HEK293T (cell line): ENCODE data around the gene ABR.

Experiments used
- CTCF ChIA-PET: fragments of 350-600 bp; formaldehyde crosslinking; extraction: SDS; loops from one replicate; lab custom pipeline; 2021; ENCODE audit warnings: antibody characterized with exemption, inconsistent platforms; lab: Yijun Ruan, JAX
- POLR2A ChIA-PET: fragments of 350-600 bp; formaldehyde crosslinking; extraction: SDS; loops from one replicate; lab custom pipeline; 2020; ENCODE audit warnings: antibody characterized with exemption, inconsistent platforms; lab: Yijun Ruan, JAX
- DNase-seq: peaks from one replicate; pipeline ENCODE4 v3.0.0; 2012; ENCODE audit warnings: mixed read lengths; ENCODE audit errors: extremely low spot score
- ARNT ChIP-seq: fragments of 450-650 bp; IDR thresholded peaks from 2 replicates; pipeline ENCODE4 v1.6.1; 2017; ENCODE audit warnings: mild to moderate bottlenecking
- BHLHE40 ChIP-seq: fragments of 450-650 bp; IDR thresholded peaks from 2 replicates; pipeline ENCODE4 v1.6.1; 2016; ENCODE audit warnings: mild to moderate bottlenecking, moderate library complexity, borderline replicate concordance
- CTBP1 ChIP-seq: fragments of 450-650 bp; IDR thresholded peaks from 2 replicates; pipeline ENCODE4 v1.6.1; 2016; ENCODE audit warnings: borderline replicate concordance
- ELF4 ChIP-seq: fragments of 450-650 bp; IDR thresholded peaks from 2 replicates; pipeline ENCODE4 v1.6.1; 2017; ENCODE audit warnings: antibody characterized with exemption
- FOXA1 ChIP-seq: fragments of 450-650 bp; IDR thresholded peaks from 2 replicates; pipeline ENCODE4 v1.6.1; 2016; ENCODE audit warnings: mild to moderate bottlenecking
- FOXK2 ChIP-seq: fragments of 450-650 bp; IDR thresholded peaks from 2 replicates; pipeline ENCODE4 v1.6.1; 2016; ENCODE audit warnings: mild to moderate bottlenecking
- FOXM1 ChIP-seq: fragments of 450-650 bp; IDR thresholded peaks from 2 replicates; pipeline ENCODE4 v1.6.1; 2017; ENCODE audit warnings: mild to moderate bottlenecking, borderline replicate concordance
- HDGF ChIP-seq: fragments of 450-650 bp; IDR thresholded peaks from 2 replicates; pipeline ENCODE4 v1.6.1; 2017; ENCODE audit warnings: antibody characterized with exemption, borderline replicate concordance
- L3MBTL2 ChIP-seq: fragments of 450-650 bp; conservative IDR thresholded peaks from 2 replicates; pipeline ENCODE4 v1.6.1; 2016; ENCODE audit warnings: mild to moderate bottlenecking
- LEF1 ChIP-seq: fragments of 450-650 bp; IDR thresholded peaks from 2 replicates; pipeline ENCODE4 v1.6.1; 2017; ENCODE audit warnings: mild to moderate bottlenecking, borderline replicate concordance
- NFRKB ChIP-seq: fragments of 450-650 bp; IDR thresholded peaks from 2 replicates; pipeline ENCODE4 v1.6.1; 2016; ENCODE audit warnings: mild to moderate bottlenecking, moderate library complexity
- SP1 ChIP-seq: fragments of 450-650 bp; IDR thresholded peaks from 2 replicates; pipeline ENCODE4 v1.6.1; 2017
- SUZ12 ChIP-seq: fragments of 450-650 bp; IDR thresholded peaks from 2 replicates; pipeline ENCODE4 v1.6.1; 2016; ENCODE audit warnings: mild to moderate bottlenecking
- TARDBP ChIP-seq: fragments of 450-650 bp; IDR thresholded peaks from 2 replicates; pipeline ENCODE4 v1.6.1; 2016
- ZNF384 ChIP-seq: fragments of 450-650 bp; IDR thresholded peaks from 2 replicates; pipeline ENCODE4 v1.6.1; 2016
- TF ChIP-seq, protein P1 (sequence below): fragments of 450-650 bp; IDR thresholded peaks from 2 replicates; pipeline ENCODE4 v1.6.1; 2016

ABR gene

DNA sequence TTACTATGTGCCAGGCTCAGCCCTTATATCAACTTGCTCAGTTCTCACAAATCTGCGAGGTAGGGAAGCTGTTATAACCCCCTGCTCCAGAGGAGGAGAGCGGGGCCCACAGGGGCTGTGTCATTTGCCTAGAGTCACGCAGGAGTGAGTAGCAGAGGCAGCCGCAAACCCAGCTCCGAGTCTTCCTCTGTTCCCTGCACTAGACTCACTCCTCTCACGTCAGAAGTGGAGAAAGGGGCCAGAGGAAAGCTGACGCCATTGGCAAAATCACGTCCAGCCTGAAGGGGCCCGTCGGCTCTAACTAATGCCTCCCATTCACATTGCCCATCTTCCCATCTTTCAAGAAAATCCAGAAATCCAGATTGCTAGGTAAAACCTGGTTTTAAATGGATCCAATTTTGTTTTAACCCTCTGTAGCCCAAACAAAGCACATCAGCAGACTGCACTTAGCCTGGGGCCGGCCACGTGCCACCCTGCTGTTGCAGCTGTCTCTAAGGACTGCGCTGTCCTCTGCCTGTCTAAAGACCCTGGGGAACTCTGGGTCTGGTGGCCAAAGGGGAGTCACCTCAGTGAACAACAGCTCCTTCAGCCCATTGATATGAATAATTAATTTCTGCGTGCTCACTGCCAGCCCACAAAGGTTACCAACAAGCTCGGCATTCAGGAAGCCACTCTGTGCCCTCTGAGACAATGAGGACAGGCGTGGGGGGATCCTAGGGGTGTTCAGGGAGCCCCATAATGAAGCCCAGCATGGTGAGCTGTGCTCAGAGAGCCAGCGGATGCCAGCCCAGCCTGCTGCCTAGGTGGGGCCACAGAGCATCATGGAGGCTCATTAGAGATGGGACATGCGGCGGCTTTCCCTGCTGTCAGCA, 36.7 kb upstream of the ABR start:
- POLR2A ChIA-PET, result interaction anchor here (0.6 to 1.1 kb wide), 2 partner anchors 11 to 13 kb away, joined by 3 read pairs; no protein-coding TSS in a partner anchor
- CTCF ChIA-PET, result no interaction called here
- TF ChIP-seq LEF1 (no peak), BHLHE40 (no peak), SUZ12 (no peak), ARNT (no peak), NFRKB (no peak), FOXA1 (no peak), L3MBTL2 (no peak), FOXK2 (no peak), CTBP1 (no peak), TARDBP (no peak), ELF4 (no peak), FOXM1 (no peak), HDGF (no peak), SP1 (no peak)
- no peak for DNase-seq

DNA sequence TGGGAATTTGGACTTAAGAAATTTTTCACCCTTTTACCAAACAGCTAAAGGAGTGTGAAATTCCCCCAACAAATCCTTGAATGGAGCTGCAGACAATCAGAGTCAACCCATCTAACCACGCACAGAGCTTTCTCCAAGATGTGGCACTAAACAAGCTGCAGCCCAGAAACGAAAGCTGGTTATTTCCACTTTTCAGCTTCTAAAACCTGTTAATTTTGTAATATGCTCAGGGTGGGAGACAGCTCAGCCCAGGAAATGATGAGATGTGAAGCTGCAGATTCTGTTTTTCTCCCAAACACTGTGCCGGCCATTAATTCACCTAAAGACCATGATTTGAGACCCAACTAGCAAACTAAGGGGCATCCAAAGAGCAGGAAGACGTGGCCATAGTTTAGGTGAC, 33.2 kb upstream of the ABR start:
- POLR2A ChIA-PET, result no interaction called here
- CTCF ChIA-PET, result no interaction called here

DNA sequence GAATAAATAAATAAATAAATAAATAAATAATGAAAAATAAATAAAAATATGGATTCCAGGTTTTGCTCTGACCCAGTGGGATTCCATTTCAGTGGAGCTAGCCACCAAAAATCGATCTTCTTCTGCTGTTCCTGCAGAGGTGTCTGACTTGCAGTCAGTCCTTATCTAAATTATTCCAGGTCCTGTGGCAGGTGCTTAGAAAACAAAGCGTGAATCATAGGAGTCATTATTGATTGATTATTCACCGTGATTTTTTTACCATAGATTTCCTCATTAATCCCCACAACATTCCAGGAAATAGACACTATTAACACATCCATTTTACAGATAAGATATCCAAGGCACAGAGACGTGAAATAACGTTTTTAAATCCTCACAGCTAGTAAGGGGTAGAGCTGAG, 31.5 kb upstream of the ABR start:
- TF ChIP-seq FOXA1, result no peak
- TF ChIP-seq ARNT, result no peak
- TF ChIP-seq SP1, result no peak
- no peak for TF ChIP-seq BHLHE40
- TF ChIP-seq ELF4, result no peak
- no peak for TF ChIP-seq TARDBP
- no peak for TF ChIP-seq LEF1
- no peak for TF ChIP-seq FOXM1
- TF ChIP-seq SUZ12, result no peak
- TF ChIP-seq FOXK2, result no peak
- no peak for TF ChIP-seq NFRKB
- no peak for TF ChIP-seq L3MBTL2
- TF ChIP-seq ZNF384, result no peak
- TF ChIP-seq, protein P1, sequence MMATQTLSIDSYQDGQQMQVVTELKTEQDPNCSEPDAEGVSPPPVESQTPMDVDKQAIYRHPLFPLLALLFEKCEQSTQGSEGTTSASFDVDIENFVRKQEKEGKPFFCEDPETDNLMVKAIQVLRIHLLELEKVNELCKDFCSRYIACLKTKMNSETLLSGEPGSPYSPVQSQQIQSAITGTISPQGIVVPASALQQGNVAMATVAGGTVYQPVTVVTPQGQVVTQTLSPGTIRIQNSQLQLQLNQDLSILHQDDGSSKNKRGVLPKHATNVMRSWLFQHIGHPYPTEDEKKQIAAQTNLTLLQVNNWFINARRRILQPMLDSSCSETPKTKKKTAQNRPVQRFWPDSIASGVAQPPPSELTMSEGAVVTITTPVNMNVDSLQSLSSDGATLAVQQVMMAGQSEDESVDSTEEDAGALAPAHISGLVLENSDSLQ, result no peak
- no peak for TF ChIP-seq HDGF
- no peak for TF ChIP-seq CTBP1
- CTCF ChIA-PET, result interaction anchor here (0.7 kb wide), 1 partner anchor 111 kb away, joined by 3 read pairs; no protein-coding TSS in a partner anchor
- no peak for DNase-seq
- POLR2A ChIA-PET, result interaction anchor here (1.1 kb wide), 1 partner anchor 18 kb away, joined by 4 read pairs; no protein-coding TSS in a partner anchor

More for the DNA sequence above, 33.2 kb upstream of the ABR start:
- TF ChIP-seq ELF4, result no peak
- no peak for DNase-seq

DNA sequence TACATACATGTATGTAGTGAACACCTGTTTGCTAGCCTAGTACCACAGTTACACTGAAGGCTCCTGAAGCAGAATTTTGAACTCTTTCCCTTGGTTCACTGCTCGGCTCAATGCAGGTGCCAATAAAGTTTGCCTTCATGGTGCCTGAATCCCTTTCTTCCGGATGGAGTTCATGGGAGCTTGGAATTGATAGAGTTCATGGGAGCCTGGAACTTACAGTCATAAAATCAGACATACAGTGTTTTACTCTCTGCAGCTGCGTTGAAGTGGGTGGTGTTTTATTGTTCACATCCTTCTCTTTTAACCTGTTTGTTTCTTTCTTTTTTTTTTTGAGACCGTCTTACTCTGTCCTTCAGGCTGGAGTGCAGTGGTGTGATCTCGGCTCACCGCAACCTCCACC, 29.2 kb upstream of the ABR start:
- DNase-seq, result no peak
- TF ChIP-seq SUZ12 (no peak), L3MBTL2 (no peak), ARNT (no peak), SP1 (no peak), ELF4 (no peak), TARDBP (no peak), HDGF (no peak), NFRKB (no peak), CTBP1 (no peak), FOXM1 (no peak), FOXK2 (no peak), ZNF384 (no peak), LEF1 (no peak), BHLHE40 (no peak)
- TF ChIP-seq, protein P1, result no peak
- ChIA-PET POLR2A (no interaction called here), CTCF (no interaction called here)

DNA sequence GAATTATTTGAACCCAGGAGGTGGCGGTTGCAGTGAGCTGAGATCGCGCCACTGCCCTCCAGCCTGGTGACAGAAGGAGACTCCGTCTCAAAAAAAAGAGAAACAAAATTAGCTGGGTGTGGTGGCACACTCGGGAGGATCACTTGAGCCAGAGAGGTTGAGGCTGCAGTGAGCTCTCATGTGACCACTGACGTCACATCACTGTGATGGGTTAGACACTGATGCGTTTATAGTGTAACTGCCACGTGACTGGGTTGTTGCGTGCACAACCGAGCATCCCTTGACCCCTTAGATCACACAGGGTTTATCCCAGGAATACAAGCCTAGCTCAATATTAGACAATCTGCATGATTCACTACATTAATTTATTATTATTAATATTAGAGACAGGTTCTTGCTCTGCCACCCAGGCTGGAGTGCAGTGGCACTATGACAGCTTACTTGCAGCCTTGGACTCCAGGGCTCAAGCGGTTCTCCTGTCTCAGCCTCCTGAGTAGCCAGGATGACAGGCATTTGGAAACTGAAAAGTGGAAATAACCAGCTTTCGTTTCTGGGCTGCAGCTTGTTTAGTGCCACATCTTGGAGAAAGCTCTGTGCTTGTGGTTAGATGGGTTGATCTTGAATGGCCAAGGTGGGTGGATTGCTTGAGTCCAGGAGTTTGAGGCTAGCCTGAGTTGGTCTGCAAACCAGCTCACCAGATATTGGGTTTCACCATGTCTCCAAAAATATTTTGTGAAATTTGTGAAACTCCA, 26.4 kb upstream of the ABR start:
- TF ChIP-seq TARDBP (no peak), ZNF384 (no peak), SUZ12 (no peak)
- ChIA-PET POLR2A (interaction anchor here (1.7 kb wide), 1 partner anchor 10 kb away, joined by 3 read pairs; no protein-coding TSS in a partner anchor), CTCF (no interaction called here)
- no peak for DNase-seq

DNA sequence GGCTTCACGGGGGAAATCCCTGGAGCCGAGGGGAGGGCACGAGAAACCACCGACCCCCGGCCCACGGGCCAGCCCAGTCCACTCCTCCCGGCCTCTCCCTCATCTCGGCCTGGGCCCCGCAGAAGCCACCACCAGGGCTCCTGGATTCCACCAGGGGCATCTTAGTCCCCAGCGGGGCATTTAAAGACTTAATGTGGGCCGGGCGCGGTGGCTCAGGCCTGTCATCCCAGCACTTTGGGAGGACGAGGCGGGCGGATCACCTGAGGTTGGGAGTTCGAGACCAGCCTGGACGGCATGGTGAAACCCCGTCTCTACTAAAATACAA, 24.1 kb upstream of the ABR start:
- TF ChIP-seq ZNF384, result no peak
- no peak for TF ChIP-seq CTBP1
- TF ChIP-seq BHLHE40, result no peak
- TF ChIP-seq, protein P1, result no peak
- TF ChIP-seq LEF1, result no peak
- no peak for TF ChIP-seq FOXA1
- ChIA-PET POLR2A (no interaction called here), CTCF (interaction anchor here (1.0 kb wide), 1 partner anchor 148 kb away, joined by 3 read pairs; no protein-coding TSS in a partner anchor)
- DNase-seq, result no peak
